Mesenchymal stem cell (in vitro differentiated cells and primary cell): Measurements from ENCODE around the gene TRIM42.

ENCODE experiments used
- DNase-seq: peaks from one replicate; pipeline ENCODE4 v3.0.0-alpha.2; 2013
- H2AFZ ChIP-seq: one replicate; pipeline ENCODE4 v1.6.1; 2013; ENCODE audit warnings: low read depth, mild to moderate bottlenecking, control low read depth, inconsistent platforms, low read length, moderate library complexity
- H2AK5ac ChIP-seq: 2 replicates; pipeline ENCODE4 v1.6.1; 2013; ENCODE audit warnings: low read length, moderate library complexity, mild to moderate bottlenecking, inconsistent platforms; ENCODE audit not compliant: severe bottlenecking
- H2BK120ac ChIP-seq: one replicate; pipeline ENCODE4 v1.6.1; 2013; ENCODE audit warnings: low read depth, mild to moderate bottlenecking, inconsistent platforms, low read length, moderate library complexity
- H2BK12ac ChIP-seq, 2 experiments: one replicate each; pipeline ENCODE4 v1.6.1; 2013; ENCODE audit warnings: inconsistent platforms in 2 of 2, low read length in 2 of 2, mild to moderate bottlenecking in 2 of 2, moderate library complexity in 2 of 2, control low read depth in 1 of 2
- H2BK15ac ChIP-seq: one replicate; pipeline ENCODE4 v1.6.1; 2013; ENCODE audit warnings: mild to moderate bottlenecking, low read depth, inconsistent platforms; ENCODE audit not compliant: poor library complexity, severe bottlenecking
- H2BK5ac ChIP-seq: 2 replicates; pipeline ENCODE4 v1.6.1; 2013; ENCODE audit warnings: low read depth, mild to moderate bottlenecking, low read length, control low read depth, inconsistent platforms; ENCODE audit not compliant: poor library complexity, severe bottlenecking
- H3K14ac ChIP-seq, 2 experiments: one replicate each; pipeline ENCODE4 v1.6.1; 2013; ENCODE audit warnings: inconsistent platforms in 2 of 2, low read length in 2 of 2, control low read depth in 1 of 2, mild to moderate bottlenecking in 1 of 2, moderate library complexity in 1 of 2
- H3K18ac ChIP-seq, 2 experiments: one replicate each; pipeline ENCODE4 v1.6.1; 2013; ENCODE audit warnings: inconsistent platforms in 2 of 2, low read length in 2 of 2, control low read depth in 1 of 2, low read depth in 1 of 2, mild to moderate bottlenecking in 1 of 2
- H3K23ac ChIP-seq, 2 experiments: one replicate each; pipeline ENCODE4 v1.6.1; 2013; ENCODE audit warnings: inconsistent platforms in 2 of 2, low read length in 2 of 2, mild to moderate bottlenecking in 2 of 2, moderate library complexity in 2 of 2, control low read depth in 1 of 2
- H3K27ac ChIP-seq: 2 replicates; pipeline ENCODE4 v1.5.1; 2013; ENCODE audit warnings: mild to moderate bottlenecking, moderate library complexity, low read length, control low read depth, inconsistent platforms; ENCODE audit not compliant: poor library complexity, severe bottlenecking
- H3K27me3 ChIP-seq, 2 experiments: 2 replicates each; pipeline versions ENCODE4 v1.6.1 to v1.7.0; 2013; ENCODE audit warnings: low read length in 2 of 2, mild to moderate bottlenecking in 2 of 2, moderate library complexity in 2 of 2, control low read depth in 1 of 2, inconsistent platforms in 1 of 2; ENCODE audit not compliant: control insufficient read depth in 1 of 2, insufficient read depth in 1 of 2
- H3K36me3 ChIP-seq, 2 experiments: 2 replicates each; pipeline versions ENCODE4 v1.6.1 to v1.7.0; 2013; ENCODE audit warnings: low read length in 2 of 2, control low read depth in 1 of 2, inconsistent platforms in 1 of 2, low read depth in 1 of 2, mild to moderate bottlenecking in 1 of 2; ENCODE audit not compliant: insufficient read depth in 2 of 2, control insufficient read depth in 1 of 2
- H3K4ac ChIP-seq, 2 experiments: one replicate each; pipeline ENCODE4 v1.6.1; 2013; ENCODE audit warnings: inconsistent platforms in 2 of 2, low read length in 2 of 2, mild to moderate bottlenecking in 2 of 2, moderate library complexity in 2 of 2, control low read depth in 1 of 2, low read depth in 1 of 2
- H3K4me1 ChIP-seq: 2 replicates; pipeline ENCODE4 v1.6.1; 2013; ENCODE audit warnings: low read depth, low read length, control low read depth; ENCODE audit not compliant: control insufficient read depth, insufficient read depth
- H3K4me2 ChIP-seq: 2 replicates; pipeline ENCODE4 v1.6.1; 2013; ENCODE audit warnings: low read length, mild to moderate bottlenecking, inconsistent platforms; ENCODE audit not compliant: poor library complexity, severe bottlenecking
- H3K4me3 ChIP-seq, 2 experiments: 2 replicates each; pipeline versions ENCODE4 v1.5.1 to v1.7.0; 2013; ENCODE audit warnings: low read length in 2 of 2, mild to moderate bottlenecking in 2 of 2, control low read depth in 1 of 2, low read depth in 1 of 2; ENCODE audit not compliant: insufficient read depth in 1 of 2
- H3K79me1 ChIP-seq: replicated peaks from 2 replicates; pipeline ENCODE4 v1.6.1; 2013; ENCODE audit warnings: mild to moderate bottlenecking, control low read depth, low read length, inconsistent platforms; ENCODE audit not compliant: poor library complexity, severe bottlenecking
- H3K9ac ChIP-seq: 2 replicates; pipeline ENCODE4 v1.7.0; 2013; ENCODE audit warnings: mild to moderate bottlenecking, low read length, moderate library complexity
- H3K9me3 ChIP-seq: 2 replicates; pipeline ENCODE4 v1.7.0; 2013; ENCODE audit warnings: mild to moderate bottlenecking, low read length; ENCODE audit not compliant: control insufficient read depth
- H4K8ac ChIP-seq: one replicate; pipeline ENCODE4 v1.6.1; 2013; ENCODE audit warnings: inconsistent platforms, mild to moderate bottlenecking, low read length, moderate library complexity
- H4K91ac ChIP-seq: one replicate; pipeline ENCODE4 v1.6.1; 2013; ENCODE audit warnings: mild to moderate bottlenecking, low read length, inconsistent platforms
- WGBS: methylation state at CpG from one replicate; pipeline ENCODE4 v1.1.7; 2013; ENCODE audit warnings: mixed read lengths; 5-methylcytosine and 5-hydroxymethylcytosine counted together

TRIM42 gene

GRCh38 chr3:140686948-140687347, 9.1 kb downstream of the TRIM42 start:
- H2BK120ac ChIP-seq: no peak overlapping the region
- WGBS: 59% methylated on average over 2 of the region's 2 CpGs

DNA sequence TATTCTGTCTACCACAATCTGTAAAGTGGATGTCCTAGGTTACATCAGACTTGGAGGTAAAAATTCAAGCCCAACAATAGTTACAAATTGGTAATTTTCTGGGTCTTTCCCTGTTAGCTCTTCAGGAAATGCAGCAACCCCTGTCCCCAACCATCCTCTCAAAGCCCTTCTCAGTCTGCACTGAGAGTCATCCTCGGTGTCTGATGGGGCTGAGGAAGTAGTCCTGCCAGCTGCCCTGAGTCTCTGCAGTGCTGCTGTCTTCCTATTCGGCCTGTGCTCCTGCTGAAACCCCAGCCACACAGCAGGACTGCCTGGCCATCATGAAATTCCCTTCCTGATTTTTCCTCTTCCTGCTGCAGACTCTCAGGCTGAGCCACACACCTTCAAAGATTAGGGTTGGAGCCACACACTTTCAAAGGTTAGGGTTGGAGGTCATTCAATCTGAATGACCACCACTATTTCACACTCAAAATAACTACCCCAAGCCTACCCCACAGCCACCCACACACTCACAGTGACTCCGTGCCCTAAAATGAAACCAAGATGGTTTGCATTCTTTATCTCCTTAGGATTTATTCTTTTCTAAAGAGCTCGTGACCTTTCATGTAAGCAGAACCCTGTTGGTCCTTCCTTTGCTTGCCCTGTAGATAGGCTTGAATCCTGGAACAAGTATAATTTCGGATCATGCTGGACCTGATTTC, 17.6 kb downstream of the TRIM42 start:
- no peak overlapping the region for H3K18ac ChIP-seq
- peaks cover 2% of the 10 kb centered on the region for H3K4me1 ChIP-seq
- no peak overlapping the region for H2AFZ ChIP-seq
- DNase-seq: no peak
- H3K36me3 ChIP-seq: no peaks in the 10 kb centered on the region
- 44% methylated on average over 5 of the region's 5 CpGs for WGBS
- H3K23ac ChIP-seq: no peak overlapping the region
- no peak overlapping the region for H4K8ac ChIP-seq
- no peak overlapping the region for H2BK15ac ChIP-seq
- no peaks in the 10 kb centered on the region for H3K79me1 ChIP-seq
- no peak overlapping the region for H2BK120ac ChIP-seq
- no peak overlapping the region for H3K9ac ChIP-seq
- no peak overlapping the region for H2BK5ac ChIP-seq
- H3K4me3 ChIP-seq: no peak overlapping the region
- H3K4ac ChIP-seq: no peak overlapping the region
- no peak overlapping the region for H2BK12ac ChIP-seq
- no peak overlapping the region for H3K4me2 ChIP-seq
- H4K91ac ChIP-seq: no peak overlapping the region
- no peak overlapping the region for H3K27ac ChIP-seq
- H3K9me3 ChIP-seq: no peaks in the 10 kb centered on the region
- no peak overlapping the region for H2AK5ac ChIP-seq
- no peak overlapping the region for H3K14ac ChIP-seq
- H3K27me3 ChIP-seq: no peaks in the 10 kb centered on the region

More at GRCh38 chr3:140686948-140687347, 9.1 kb downstream of the TRIM42 start:
- DNase-seq: no peak
- no peak overlapping the region for H2AK5ac ChIP-seq
- no peak overlapping the region for H2AFZ ChIP-seq
- no peaks in the 10 kb centered on the region for H3K4me1 ChIP-seq
- no peak overlapping the region for H3K14ac ChIP-seq
- no peak overlapping the region for H3K4me3 ChIP-seq
- no peak overlapping the region for H3K4me2 ChIP-seq
- H3K36me3 ChIP-seq: no peaks in the 10 kb centered on the region
- no peaks in the 10 kb centered on the region for H3K9me3 ChIP-seq
- H3K9ac ChIP-seq: no peak overlapping the region
- H3K18ac ChIP-seq: no peak overlapping the region
- no peaks in the 10 kb centered on the region for H3K27me3 ChIP-seq
- H2BK15ac ChIP-seq: no peak overlapping the region
- H3K27ac ChIP-seq: no peak overlapping the region
- no peak overlapping the region for H4K8ac ChIP-seq
- no peak overlapping the region for H3K23ac ChIP-seq
- no peak overlapping the region for H2BK12ac ChIP-seq
- no peak overlapping the region for H3K4ac ChIP-seq
- H3K79me1 ChIP-seq: no peaks in the 10 kb centered on the region
- H2BK5ac ChIP-seq: no peak overlapping the region
- H4K91ac ChIP-seq: no peak overlapping the region

DNA sequence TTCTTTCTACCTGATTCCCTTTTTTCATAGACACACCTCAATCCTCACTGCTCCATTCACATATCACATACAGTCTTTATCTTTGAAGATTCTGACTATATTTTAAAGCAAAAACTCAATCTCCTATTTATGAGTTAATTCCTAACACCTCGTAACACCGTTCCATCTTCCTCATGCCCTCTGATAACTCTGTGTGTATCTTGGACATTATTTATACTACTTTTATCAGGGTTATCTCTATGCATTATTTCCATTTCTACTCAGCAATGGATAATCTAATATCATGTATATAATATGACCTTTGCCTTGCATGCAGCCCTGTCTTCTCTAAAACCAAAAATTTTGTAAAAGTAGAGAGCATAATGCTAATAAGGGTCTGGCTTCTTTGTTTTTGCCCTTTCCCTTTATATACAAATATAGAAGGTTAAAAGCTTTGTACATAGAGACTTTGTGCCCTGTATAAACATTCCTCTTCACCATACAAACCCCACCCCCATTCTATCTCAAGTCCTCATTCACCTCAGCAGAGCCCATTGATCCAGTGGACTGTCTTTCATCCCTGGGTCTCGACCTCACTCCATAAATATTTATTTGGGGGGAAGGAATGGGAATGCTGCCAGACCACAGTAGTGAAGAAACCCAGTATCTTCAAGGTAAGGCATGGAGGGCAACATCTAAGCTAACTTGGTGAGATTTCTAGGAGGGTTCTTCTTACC, 21.8 kb downstream of the TRIM42 start:
- H2BK15ac ChIP-seq: no peak overlapping the region
- no peak overlapping the region for H2BK5ac ChIP-seq
- H3K27me3 ChIP-seq: no peaks in the 10 kb centered on the region
- no peak overlapping the region for H2AK5ac ChIP-seq
- H3K36me3 ChIP-seq: no peaks in the 10 kb centered on the region
- WGBS: 100% methylated on average over 1 of the region's 3 CpGs
- H3K4me1 ChIP-seq: peaks cover 2% of the 10 kb centered on the region
- H3K18ac ChIP-seq: no peak overlapping the region
- no peaks in the 10 kb centered on the region for H3K79me1 ChIP-seq
- H3K9me3 ChIP-seq: no peaks in the 10 kb centered on the region
- no peak overlapping the region for H3K4me2 ChIP-seq
- H2BK12ac ChIP-seq: no peak overlapping the region
- H3K4me3 ChIP-seq: no peak overlapping the region
- no peak overlapping the region for H3K23ac ChIP-seq
- no peak overlapping the region for H4K91ac ChIP-seq
- H3K27ac ChIP-seq: no peak overlapping the region
- H3K4ac ChIP-seq: no peak overlapping the region
- H3K14ac ChIP-seq: no peak overlapping the region
- H2AFZ ChIP-seq: no peak overlapping the region
- no peak for DNase-seq
- no peak overlapping the region for H4K8ac ChIP-seq
- H3K9ac ChIP-seq: no peak overlapping the region
- no peak overlapping the region for H2BK120ac ChIP-seq

GRCh38 chr3:140702281-140702680, 24.4 kb downstream of the TRIM42 start:
- Histone ChIP-seq H3K36me3 (no peaks in the 10 kb centered on the region), H2BK12ac (no peak overlapping the region), H2BK15ac (no peak overlapping the region), H4K8ac (no peak overlapping the region), H3K4me1 (no peaks in the 10 kb centered on the region), H2AK5ac (no peak overlapping the region), H3K4me3 (no peak overlapping the region), H4K91ac (no peak overlapping the region), H3K4me2 (no peak overlapping the region), H3K9me3 (no peaks in the 10 kb centered on the region), H3K79me1 (no peaks in the 10 kb centered on the region), H2AFZ (no peak overlapping the region), H2BK120ac (no peak overlapping the region), H3K27me3 (no peaks in the 10 kb centered on the region), H3K9ac (no peak overlapping the region), H3K27ac (no peak overlapping the region), H3K23ac (no peak overlapping the region), H3K18ac (no peak overlapping the region), H2BK5ac (no peak overlapping the region), H3K14ac (no peak overlapping the region), H3K4ac (no peak overlapping the region)
- 69% methylated on average over 4 of the region's 4 CpGs for WGBS
- DNase-seq: no peak
